Stimulated activated CD4-positive, alpha-beta T cell treated with anti-CD3 and anti-CD28 coated beads, Interleukin-1b, Interleukin-23, amount 100 ng/mL, for 48 hours (primary cell): ENCODE measurements around the gene OBP2B.
"Not testable (repeated sequence)": the region's sequence is repeated elsewhere in the genome, so short reads cannot be mapped to it uniquely, and the experiment has no call there.

ENCODE experiments used
- DNase-seq: peaks from one replicate; pipeline ENCODE4 v3.0.0-alpha.2; 2020

Gene OBP2B

DNA sequence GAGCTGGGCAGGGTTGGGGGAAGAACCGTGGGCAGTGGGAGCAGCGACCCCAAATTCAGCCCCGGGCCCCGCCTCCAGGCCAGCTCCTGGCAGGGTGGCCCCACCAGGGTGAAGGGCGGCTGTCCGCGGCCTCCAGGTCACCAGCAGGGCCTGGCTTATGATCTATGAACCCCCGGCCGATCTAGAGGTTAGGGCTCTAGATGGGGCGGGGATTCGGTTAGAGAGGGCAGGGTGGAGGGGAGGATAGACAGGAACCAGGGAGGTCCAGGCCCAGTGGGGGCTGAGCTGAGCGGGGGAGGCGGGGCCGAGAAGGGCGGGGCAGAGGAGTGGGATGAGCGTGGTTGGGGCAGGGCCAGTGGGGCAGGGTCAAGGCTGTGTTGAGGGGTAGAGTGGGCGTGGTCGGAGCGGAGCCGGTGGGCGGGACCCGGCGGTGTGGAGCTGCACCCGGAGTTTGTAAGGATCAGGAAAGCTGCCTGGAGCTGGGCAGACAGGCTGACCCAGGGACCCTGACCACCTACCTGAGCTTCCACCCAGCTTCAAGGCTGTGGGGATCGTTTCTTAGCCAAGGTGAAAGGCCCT, 29.3 kb upstream of the OBP2B start:
- DNase-seq, result peak; percentile 44

DNA sequence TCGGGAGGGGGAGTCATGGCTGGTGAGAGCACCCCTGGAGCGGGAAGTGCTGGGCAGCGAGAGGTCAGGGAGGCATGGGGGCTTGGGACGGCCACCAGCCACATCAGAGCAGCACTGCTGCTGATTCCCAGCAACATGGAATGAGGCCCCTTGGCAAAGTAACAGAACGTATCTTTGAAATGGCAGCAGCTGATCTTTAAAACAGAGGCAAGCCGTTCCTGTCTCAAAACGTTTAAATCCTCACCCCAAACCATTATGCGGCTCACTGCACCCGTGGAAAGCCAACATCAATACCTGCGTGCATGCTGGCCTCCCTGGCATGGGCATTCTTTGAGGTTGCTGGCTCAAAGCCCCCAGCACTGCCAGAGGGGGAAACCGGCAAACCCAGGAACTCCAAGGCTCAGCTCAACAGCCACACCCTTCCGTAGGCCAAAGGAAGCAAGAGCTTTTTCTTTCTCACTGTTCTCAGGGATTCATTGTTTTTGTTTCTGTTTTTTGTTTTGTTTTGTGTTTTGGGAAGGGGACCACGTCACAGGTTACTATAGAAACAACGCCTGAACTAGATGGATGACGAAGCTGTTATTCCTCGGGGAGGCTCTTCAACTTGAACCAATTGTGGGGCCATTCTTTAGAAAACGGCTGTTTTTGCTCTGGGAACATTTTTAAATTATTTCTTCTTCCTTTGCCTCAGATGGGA, 28.1 kb upstream of the OBP2B start:
- no peak for DNase-seq

GRCh38 chr9:133236291-133237034, 27.4 kb upstream of the OBP2B start:
- not testable (repeated sequence) for DNase-seq

GRCh38 chr9:133235549-133236222, 26.6 kb upstream of the OBP2B start:
- DNase-seq, result no peak

DNA sequence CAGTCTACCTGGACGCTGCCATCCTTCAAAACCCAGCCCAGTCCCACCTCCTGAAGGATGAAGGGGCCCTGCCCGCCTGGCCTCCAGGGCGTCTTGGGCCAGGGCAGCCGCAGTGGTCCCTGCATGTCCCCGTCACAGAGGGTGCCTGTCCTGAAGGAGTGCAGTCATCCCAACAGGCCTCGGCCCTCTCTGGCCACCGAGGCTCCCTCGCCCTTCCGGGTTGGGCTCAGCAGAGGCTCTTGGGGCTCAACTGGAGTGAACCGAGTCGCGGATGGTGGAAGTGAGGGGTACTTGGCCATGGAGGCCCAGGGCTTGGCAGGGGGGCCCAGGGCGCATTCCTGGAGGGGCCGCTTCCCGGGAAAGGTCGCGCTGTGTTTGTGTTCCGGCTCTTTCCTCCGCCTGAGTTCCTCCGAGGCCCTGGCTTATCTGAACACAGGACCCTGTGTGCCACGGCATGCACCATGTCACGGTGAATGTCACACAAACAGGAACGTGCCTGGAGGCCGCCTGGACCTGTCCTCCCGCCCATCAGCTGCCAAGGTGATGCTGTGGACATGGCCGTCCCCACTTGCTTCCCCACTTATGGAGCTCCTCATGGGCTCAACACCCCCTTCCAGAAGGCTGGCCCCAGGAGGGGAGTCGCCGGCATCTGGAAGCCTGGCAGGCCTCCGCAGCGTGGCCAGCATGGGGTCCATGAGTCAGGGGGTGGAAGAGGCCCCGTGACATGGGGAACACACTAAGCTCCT, 25.7 kb upstream of the OBP2B start:
- DNase-seq, result no peak

GRCh38 chr9:133233681-133234432, 24.8 kb upstream of the OBP2B start:
- no peak for DNase-seq

GRCh38 chr9:133231934-133232568, 23.0 kb upstream of the OBP2B start:
- not testable (repeated sequence) for DNase-seq

- DNase-seq, result not testable (repeated sequence)
Measured at GRCh38 chr9:133230514-133230913, 21.5 kb upstream of the OBP2B start.

DNA sequence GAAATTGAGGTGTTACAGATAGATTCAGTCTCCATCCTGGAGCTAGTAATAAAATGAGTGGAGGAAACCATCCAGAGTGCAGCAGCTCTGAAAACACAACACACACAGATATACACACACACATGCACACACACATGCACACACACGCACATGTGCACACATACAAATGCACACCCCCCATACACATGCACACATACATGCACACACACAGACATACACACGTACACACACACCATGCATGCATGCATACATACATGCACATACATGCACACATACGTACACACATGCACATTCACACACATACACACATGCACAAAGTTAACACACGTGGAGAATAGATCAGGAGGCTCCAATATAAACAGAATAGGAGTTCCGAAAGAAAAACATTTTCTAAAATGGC, 21.0 kb upstream of the OBP2B start:
- no peak for DNase-seq

GRCh38 chr9:133228474-133229193, 19.6 kb upstream of the OBP2B start:
- not testable (repeated sequence) for DNase-seq

GRCh38 chr9:133227996-133228395, 18.9 kb upstream of the OBP2B start:
- DNase-seq, result not testable (repeated sequence)

GRCh38 chr9:133227242-133227860, 18.3 kb upstream of the OBP2B start:
- no peak for DNase-seq

DNA sequence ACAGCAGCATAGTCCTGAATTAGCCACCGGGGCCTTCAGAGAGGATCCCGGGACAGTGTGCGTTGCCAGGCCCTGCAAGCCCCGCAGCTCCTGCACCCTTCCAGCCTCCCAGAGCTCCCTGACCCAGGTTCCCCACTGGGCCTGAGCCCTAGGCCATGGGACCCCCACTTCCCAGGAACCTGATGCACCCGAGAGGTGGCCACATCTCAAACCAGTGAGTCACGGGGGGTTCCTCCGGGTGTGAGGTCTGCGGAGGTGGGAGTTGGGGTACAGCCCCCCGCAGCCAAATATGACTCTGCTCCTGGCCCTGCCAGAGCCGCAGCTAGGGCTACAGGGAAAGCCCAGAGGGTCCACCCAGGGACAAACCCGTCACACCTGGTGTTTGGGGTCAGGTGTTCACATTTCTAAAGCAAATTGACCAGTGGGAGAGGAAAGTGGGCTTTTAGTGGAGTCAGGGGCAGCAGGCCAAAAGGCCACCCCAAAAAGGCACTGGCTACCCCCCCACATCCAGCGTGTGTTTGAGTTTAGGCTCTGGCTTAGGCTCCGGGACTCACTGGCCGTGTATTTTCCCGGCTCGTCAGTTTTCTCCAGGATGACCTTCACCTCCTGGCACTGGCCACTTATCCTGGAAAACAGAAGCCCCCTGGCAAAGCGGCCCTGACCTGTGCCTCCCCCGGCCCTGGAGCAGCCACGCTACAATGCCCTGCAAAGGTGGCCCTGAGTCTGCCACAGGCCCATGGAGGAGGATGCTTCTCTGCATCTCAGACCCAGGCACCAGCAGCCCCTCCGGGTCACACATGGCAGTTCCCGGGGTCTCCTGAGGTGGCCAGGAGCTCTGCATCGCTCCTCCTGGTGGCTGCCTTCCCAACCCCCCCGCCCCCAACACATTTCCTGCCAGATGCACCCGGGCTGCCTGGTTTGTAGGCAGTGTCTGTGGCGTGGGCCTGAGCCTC, 17.4 kb upstream of the OBP2B start:
- no peak for DNase-seq

DNA sequence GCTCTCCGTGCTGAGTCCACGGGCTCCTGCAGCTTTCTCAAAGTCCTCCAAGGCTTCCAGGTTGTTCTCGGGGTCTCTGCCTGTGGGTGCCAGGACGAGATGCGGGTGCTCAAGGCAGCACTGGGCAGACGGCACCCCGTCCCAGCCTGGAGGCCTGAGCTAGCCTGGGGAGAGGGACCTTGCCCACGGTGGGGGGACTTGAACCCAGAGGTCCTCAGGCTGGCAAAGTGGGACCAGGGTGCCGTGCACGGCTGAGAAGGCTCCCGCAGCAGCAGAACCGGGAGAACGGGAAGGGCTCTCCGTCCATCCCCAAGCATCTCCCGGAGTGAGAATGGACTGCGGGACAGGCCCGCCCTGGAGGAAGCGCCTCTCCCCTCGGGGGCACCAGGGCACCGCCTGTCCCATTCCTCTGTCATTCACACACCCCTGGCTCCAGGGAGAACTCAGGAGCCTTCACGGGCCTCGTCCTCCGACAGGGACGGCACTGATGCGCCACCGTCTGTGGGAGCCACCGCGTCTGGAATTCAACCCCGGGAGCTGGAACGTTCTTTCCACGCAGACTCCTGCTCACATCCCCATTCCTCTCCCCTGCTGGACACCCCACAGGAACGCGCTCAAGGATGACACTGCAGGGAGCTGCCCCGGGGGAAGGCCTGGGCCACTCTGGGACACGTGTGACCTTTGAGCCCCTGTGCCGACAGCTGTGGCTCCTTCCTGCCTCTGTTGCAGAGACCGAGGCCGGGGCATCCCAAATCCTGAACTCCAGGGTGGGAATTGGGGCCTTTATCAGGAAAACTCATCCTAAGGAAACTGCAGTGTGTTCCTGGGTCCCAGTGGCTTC, 16.3 kb upstream of the OBP2B start:
- no peak for DNase-seq

DNA sequence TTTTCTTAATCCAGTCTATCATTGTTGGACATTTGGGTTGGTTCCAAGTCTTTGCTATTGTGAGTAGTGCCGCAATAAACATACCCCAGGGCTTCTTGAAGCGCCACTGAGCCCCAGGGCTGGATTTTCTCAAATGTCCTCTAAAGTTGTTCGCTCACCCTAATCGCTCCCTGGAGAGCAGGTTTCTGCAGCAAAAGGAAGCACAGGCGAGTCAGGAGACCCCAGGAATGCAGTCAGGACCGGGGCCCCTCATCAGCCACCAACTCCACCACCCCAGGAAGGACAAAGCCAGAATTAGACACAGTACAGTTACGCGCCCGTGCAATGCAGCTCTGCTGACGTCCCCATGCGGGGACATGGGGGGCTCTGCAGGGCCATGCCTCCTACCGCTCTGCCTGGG, 15.7 kb upstream of the OBP2B start:
- no peak for DNase-seq

DNA sequence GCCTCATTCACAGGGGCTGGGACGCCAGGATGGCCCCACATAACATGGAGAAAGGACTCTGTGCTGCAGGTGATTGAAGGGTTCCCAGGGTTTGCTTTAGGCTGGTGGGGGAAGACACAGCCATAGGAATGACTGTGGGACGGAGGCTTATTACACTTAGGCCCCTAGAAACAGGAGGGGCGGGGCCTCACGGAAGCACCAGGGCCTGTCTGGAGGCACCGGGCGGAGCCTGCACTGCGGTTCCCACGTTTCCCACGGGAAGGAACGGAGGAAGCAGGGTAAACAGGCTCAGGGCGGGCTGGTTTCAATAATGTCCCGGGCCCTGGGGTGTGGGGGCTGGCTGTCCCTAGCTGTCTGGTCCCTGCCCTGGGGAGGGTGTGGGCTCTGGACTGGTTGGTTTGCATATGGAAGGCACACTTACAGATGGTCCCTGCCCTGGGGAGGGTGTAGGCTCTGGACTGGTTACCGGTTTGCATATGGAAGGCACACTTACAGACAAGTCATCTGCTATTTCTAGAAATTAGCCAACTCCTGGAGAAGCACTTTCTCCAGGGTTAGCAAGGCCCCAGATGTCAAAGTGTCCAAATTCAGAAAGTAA, 14.2 kb upstream of the OBP2B start:
- DNase-seq, result not testable (repeated sequence)

GRCh38 chr9:133221994-133222393, 12.9 kb upstream of the OBP2B start:
- DNase-seq, result not testable (repeated sequence)
